ENCODE measurements around the gene SEMA6B. TPM values are rescaled to one million over a fixed set of nuclear protein-coding genes. Genes with fewer than 3 reads are reported as not detected.

SEMA6B gene
- 0.66 and 1.1 TPM in 2 replicates for polyA plus RNA-seq (2011; rRNA removed)
- polyA minus RNA-seq (2011; rRNA and poly(A)+ RNA removed), result 1.5 and 1.6 TPM in 2 replicates

- TF ChIP-seq CTCF (IDR thresholded peaks at IDR 0.05; ENCODE audit: low read depth, low read length), result no peak
- POLR2A ChIA-PET, result interaction anchor here (1.2 kb wide), 2 partner anchors 10 to 75 kb away, joined by 3 read pairs; no protein-coding TSS in a partner anchor
- CTCF ChIA-PET, result interaction anchor here (1.9 to 3.4 kb wide), 2 partner anchors 74 to 77 kb away, joined by 15 to 20 read pairs; no protein-coding TSS in a partner anchor
- no peak for DNase-seq (ENCODE audit: low read depth, low spot score)
- no peak within 1 kb of the TSS for H3K27ac ChIP-seq (ENCODE audit: low read depth, low read length)
- no peaks in the 10 kb centered on the region for H3K27me3 ChIP-seq (ENCODE audit: control insufficient read depth, insufficient read depth, low read length)
- H3K4me3 ChIP-seq (ENCODE audit: low read depth, low read length), result no peak within 1 kb of the TSS
- H3K9me3 ChIP-seq (ENCODE audit: control insufficient read depth, insufficient read depth, low read length), result peaks cover 4% of the 10 kb centered on the region; the same call in 1 of the 2 replicates
These were observed at the start of gene SEMA6B for GRCh38 chr19:4559569-4559968. TSS of gene SEMA6B (minus strand) at chr19:4559684. CDS start at chr19:4558457, 1,227 bp downstream.

- ChIA-PET CTCF (interaction anchor here (0.9 kb wide), 1 partner anchor 26 kb away, joined by 4 read pairs; no protein-coding TSS in a partner anchor), POLR2A (no interaction called here)
- DNase-seq (ENCODE audit: low read depth, low spot score), result no peak
- no peak overlapping the region for H3K4me3 ChIP-seq (ENCODE audit: low read depth, low read length)
- no peak overlapping the region for H3K27ac ChIP-seq (ENCODE audit: low read depth, low read length)
- TF ChIP-seq CTCF (IDR thresholded peaks at IDR 0.05; ENCODE audit: low read depth, low read length), result no peak
- H3K27me3 ChIP-seq (ENCODE audit: control insufficient read depth, insufficient read depth, low read length), result peaks cover 27% of the 10 kb centered on the region
- no peaks in the 10 kb centered on the region for H3K9me3 ChIP-seq (ENCODE audit: control insufficient read depth, insufficient read depth, low read length)
These were observed 47.6 kb upstream of the SEMA6B start for GRCh38 chr19:4606921-4607678.

- TF ChIP-seq CTCF (IDR thresholded peaks at IDR 0.05; ENCODE audit: low read depth, low read length), result no peak
- Histone ChIP-seq H3K27ac (ENCODE audit: low read depth, low read length) (no peak overlapping the region), H3K9me3 (ENCODE audit: control insufficient read depth, insufficient read depth, low read length) (no peaks in the 10 kb centered on the region), H3K27me3 (ENCODE audit: control insufficient read depth, insufficient read depth, low read length) (peaks cover 24% of the 10 kb centered on the region), H3K4me3 (ENCODE audit: low read depth, low read length) (no peak overlapping the region)
- ChIA-PET POLR2A (no interaction called here), CTCF (no interaction called here)
- DNase-seq (ENCODE audit: low read depth, low spot score), result no peak
These were observed 46.7 kb upstream of the SEMA6B start for GRCh38 chr19:4606181-4606580.

GRCh38 chr19:4604912-4605311, 45.4 kb upstream of the SEMA6B start:
- Histone ChIP-seq H3K4me3 (ENCODE audit: low read depth, low read length) (no peak overlapping the region), H3K27me3 (ENCODE audit: control insufficient read depth, insufficient read depth, low read length) (peaks cover 20% of the 10 kb centered on the region), H3K9me3 (ENCODE audit: control insufficient read depth, insufficient read depth, low read length) (no peaks in the 10 kb centered on the region), H3K27ac (ENCODE audit: low read depth, low read length) (no peak overlapping the region)
- no peak for DNase-seq (ENCODE audit: low read depth, low spot score)
- CTCF ChIA-PET, result interaction anchor here (0.9 kb wide), 1 partner anchor 12 kb away, joined by 3 read pairs; no protein-coding TSS in a partner anchor
- no peak for TF ChIP-seq CTCF (IDR thresholded peaks at IDR 0.05; ENCODE audit: low read depth, low read length)
- POLR2A ChIA-PET, result no interaction called here

GRCh38 chr19:4602915-4603314, 43.4 kb upstream of the SEMA6B start:
- POLR2A ChIA-PET, result no interaction called here
- CTCF ChIA-PET, result no interaction called here
- H3K4me3 ChIP-seq (ENCODE audit: low read depth, low read length), result no peak overlapping the region
- no peak for TF ChIP-seq CTCF (IDR thresholded peaks at IDR 0.05; ENCODE audit: low read depth, low read length)
- no peaks in the 10 kb centered on the region for H3K9me3 ChIP-seq (ENCODE audit: control insufficient read depth, insufficient read depth, low read length)
- no peak for DNase-seq (ENCODE audit: low read depth, low spot score)
- no peak overlapping the region for H3K27ac ChIP-seq (ENCODE audit: low read depth, low read length)
- H3K27me3 ChIP-seq (ENCODE audit: control insufficient read depth, insufficient read depth, low read length), result peaks cover 27% of the 10 kb centered on the region

All from AG04450 (cell line).